ENCODE data around the gene TRMT61B. TPM values are rescaled to one million over a fixed set of nuclear protein-coding genes. Genes with fewer than 3 reads are reported as not detected.

Gene TRMT61B
- total and polyA plus RNA-seq, 9 of the 15 experiments (the other 6 are each of a cell fraction or from before 2014, with no cell fraction given) = 13.2 to 28.3 (median 19.5) TPM

- no peak overlapping the region for H3K27ac ChIP-seq (ENCODE audit: extremely low read depth, low read depth, low read length)
- no peaks in the 10 kb centered on the region for H3K9me3 ChIP-seq (replicated peaks; ENCODE audit: control insufficient read depth, insufficient read depth, low read depth, low read length)
- no peak overlapping the region for H3K4me3 ChIP-seq
- no peak for ATAC-seq
- H3K79me2 ChIP-seq (ENCODE audit: control insufficient read depth, insufficient read depth, low read length) = no peaks in the 10 kb centered on the region
- BruUV-seq (replicated peaks) = no TSS peak
- H2AFZ ChIP-seq (ENCODE audit: low read depth, low read length) = no peak overlapping the region
- TF ChIP-seq SRF (CRISPR knock-in tag; IDR thresholded peaks at IDR 0.05) (no peak), REST (IDR thresholded peaks at IDR 0.05; ENCODE audit: borderline replicate concordance) (no peak), REST (CRISPR knock-in tag; IDR thresholded peaks at IDR 0.05; ENCODE audit: low read depth) (no peak), ZNF583 (CRISPR knock-in tag; IDR thresholded peaks at IDR 0.05) (no peak), TCF7 (IDR thresholded peaks at IDR 0.05; ENCODE audit: borderline replicate concordance) (no peak), TRIM25 (IDR thresholded peaks at IDR 0.05; ENCODE audit: borderline replicate concordance) (no peak), POLR2B (IDR thresholded peaks at IDR 0.05; ENCODE audit: low read depth, partially characterized antibody) (no peak), SMAD2 (IDR thresholded peaks at IDR 0.05; ENCODE audit: low read depth, low read length) (no peak)
- FAIRE-seq = no peak
- DNase-seq (ENCODE audit: extremely low read depth in 1 of 4, low spot score in 3 of 4) = no peak
- no peaks in the 10 kb centered on the region for H4K20me1 ChIP-seq (replicated peaks; ENCODE audit: control insufficient read depth, insufficient read depth, low read length)
- intact Hi-C loops (cut with micrococcal nuclease) = no loop called here
- CTCF ChIA-PET (ENCODE audit: low intra/inter-chr PET ratio) = no interaction called here
- in situ Hi-C loops (cut with MboI) = no loop called here
- no peaks in the 10 kb centered on the region for H3K36me3 ChIP-seq (ENCODE audit: control insufficient read depth, insufficient read depth, low read length)
- H3K9me1 ChIP-seq (ENCODE audit: control insufficient read depth, insufficient read depth, low read length) = no peaks in the 10 kb centered on the region
- no peaks in the 10 kb centered on the region for H3K27me3 ChIP-seq (ENCODE audit: control insufficient read depth in 2 of 2, insufficient read depth in 2 of 2, low read length in 2 of 2)
- POLR2A ChIA-PET = no interaction called here
- no peaks in the 10 kb centered on the region for H3K4me1 ChIP-seq (replicated peaks in 1 of 2; ENCODE audit: control insufficient read depth in 2 of 2, insufficient read depth in 2 of 2, low read length in 2 of 2)
- H3K4me2 ChIP-seq (ENCODE audit: insufficient read depth, low read length) = no peak overlapping the region
- no peak overlapping the region for H3K9ac ChIP-seq (ENCODE audit: insufficient read depth in 1 of 2, low read depth in 2 of 2, low read length in 2 of 2)
- WGBS (ENCODE audit: insufficient coverage, low coverage, missing lambda C conversion rate) = 42% methylated on average over 3 of the region's 3 CpGs
Observed at GRCh38 chr2:28842042-28842441, 28.1 kb downstream of the TRMT61B start.
